ENCODE results near the gene C4BPB. TPM values are rescaled to one million over a fixed set of nuclear protein-coding genes. Genes with fewer than 3 reads are reported as not detected.
A peak's percentile ranks its signal among the peaks of the same experiment; 100 is the strongest.

Gene C4BPB
- total and polyA plus RNA-seq, 2 of the 4 experiments (the other 2 are of a cell fraction) = not detected

DNA sequence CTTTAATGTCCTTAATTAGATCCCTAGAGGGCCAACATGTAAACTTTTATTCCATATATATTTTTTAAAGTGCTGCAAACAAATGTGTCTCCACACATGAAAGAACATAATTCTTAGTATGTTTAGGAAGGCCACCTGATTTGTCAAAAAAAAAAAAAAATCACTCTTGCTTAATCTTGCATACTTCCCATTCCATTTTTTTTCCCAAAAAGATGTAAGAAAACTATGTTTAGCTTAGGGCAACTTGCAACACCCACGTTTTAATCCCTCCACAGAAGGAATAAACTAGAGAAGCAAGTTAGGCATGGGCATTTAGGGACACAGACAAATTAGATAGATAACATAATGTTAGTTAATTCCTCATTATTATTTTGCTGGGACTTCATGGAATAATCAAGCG lies 43.2 kb upstream of the C4BPB start:
- Histone ChIP-seq H4K20me1 (ENCODE audit: insufficient read depth, low read length) (peaks cover 10% of the 10 kb centered on the region; the same call in 1 of the 2 replicates), H3K18ac (ENCODE audit: low read depth, low read length) (no peak overlapping the region), H3K4ac (ENCODE audit: low read depth, low read length) (no peak overlapping the region), H4K8ac (ENCODE audit: low read depth in 2 of 2, low read length in 2 of 2) (no peak overlapping the region), H2AK5ac (ENCODE audit: low read depth, low read length) (no peak overlapping the region), H3K27me3 (ENCODE audit: control insufficient read depth, insufficient read depth, low read length) (no peaks in the 10 kb centered on the region), H4K91ac (ENCODE audit: insufficient read depth, low read depth, low read length) (no peak overlapping the region), H3K14ac (replicated peaks; ENCODE audit: low read depth, low read length) (no peak overlapping the region), H3K9me1 (ENCODE audit: insufficient read depth, low read length) (no peaks in the 10 kb centered on the region), H2BK120ac (ENCODE audit: low read depth, low read length) (no peak overlapping the region), H3K4me1 (ENCODE audit: control insufficient read depth, insufficient read depth, low read length) (peaks cover 2% of the 10 kb centered on the region; the same call in 1 of the 2 replicates), H4K5ac (ENCODE audit: low read depth, low read length) (no peak overlapping the region), H3K56ac (ENCODE audit: extremely low read depth, insufficient read depth, low read length) (no peak overlapping the region), H3K4me2 (ENCODE audit: low read depth, low read length) (no peak overlapping the region), H2BK20ac (ENCODE audit: low read depth, low read length) (no peak overlapping the region), H2BK5ac (ENCODE audit: low read depth, low read length, poor library complexity, severe bottlenecking) (no peak overlapping the region), H3K36me3 (ENCODE audit: control insufficient read depth, insufficient read depth, low read length) (peaks cover 7% of the 10 kb centered on the region), H3K4me3 (ENCODE audit: insufficient read depth, low read depth, low read length) (no peak overlapping the region), H2AK9ac (replicated peaks; ENCODE audit: low read depth, low read length, poor library complexity) (no peak overlapping the region), H3K79me1 (ENCODE audit: low read depth in 1 of 2, low read length in 2 of 2) (peaks cover 13 to 26% of the 10 kb centered on the region in 2 experiments), H3K9me3 (ENCODE audit: control insufficient read depth, insufficient read depth, low read length) (no peaks in the 10 kb centered on the region), H3K27ac (ENCODE audit: insufficient read depth, low read length) (no peak overlapping the region), H2AFZ (replicated peaks; ENCODE audit: low read length, poor library complexity) (no peak overlapping the region), H3K23ac (ENCODE audit: low read depth, low read length) (no peak overlapping the region), H3K9ac (ENCODE audit: low read depth, low read length) (no peak overlapping the region; the same call in 1 of the 2 replicates), H2BK15ac (ENCODE audit: low read depth, low read length) (no peak overlapping the region)
- POLR2A ChIA-PET (ENCODE audit: unreplicated experiment) = no interaction called here
- no CpG with 5 or more reads among the region's 2 CpGs for WGBS, 2 experiments (ENCODE audit: extremely low coverage in 2 of 2, insufficient read length in 1 of 2)
- BruUV-seq (replicated peaks) = no TSS peak
- 0 out of 2 replicates have a peak, but pooled peaks have one; percentile 9 for TF ChIP-seq CEBPB (IDR thresholded peaks at IDR 0.05; ENCODE audit: low read depth, low read length)
- no peak for TF ChIP-seq SMC3 (IDR thresholded peaks at IDR 0.05; ENCODE audit: low read depth, low read length)
- DNase-seq = no peak
- in situ Hi-C loops (cut with MboI; ENCODE audit: low sequenced_read_pairs) = no loop called here
- CTCF ChIA-PET = interaction anchor here (0.9 to 1.4 kb wide), 2 partner anchors 7 to 12 kb away, joined by 3 read pairs; partner anchors contain the start of gene PFKFB2
- dilution Hi-C loops (cut with HindIII; ENCODE audit: low sequenced_read_pairs, unreplicated experiment) = no loop called here
- intact Hi-C loops (cut with micrococcal nuclease) = no loop called here
- ATAC-seq (ENCODE audit: low read depth) = no peak
